Epidermal melanocyte (primary cell): ENCODE results near the gene MCF2L2.

Experiments used
- DNase-seq: peaks from one replicate; pipeline ENCODE4 v3.0.0; 2011; ENCODE audit warnings: low spot score; ENCODE audit not compliant: insufficient read length

Gene MCF2L2

GRCh38 chr3:183267140-183267539, 161.3 kb downstream of the MCF2L2 start:
- DNase-seq, result no peak

GRCh38 chr3:183266454-183266853, 162.0 kb downstream of the MCF2L2 start:
- no peak for DNase-seq

GRCh38 chr3:183265834-183266417, 162.5 kb downstream of the MCF2L2 start:
- no peak for DNase-seq

- no peak for DNase-seq
Observed at GRCh38 chr3:183265157-183265642, 163.2 kb downstream of the MCF2L2 start.

- no peak for DNase-seq
Observed at GRCh38 chr3:183264268-183264667, 164.2 kb downstream of the MCF2L2 start.

- no peak for DNase-seq
Observed at GRCh38 chr3:183262875-183263378, 165.5 kb downstream of the MCF2L2 start.

- no peak for DNase-seq
Observed at GRCh38 chr3:183261151-183261724, 167.2 kb downstream of the MCF2L2 start.

- DNase-seq, result no peak
Observed at GRCh38 chr3:183260167-183260904, 168.1 kb downstream of the MCF2L2 start.

- no peak for DNase-seq
Observed at GRCh38 chr3:183259621-183260020, 168.8 kb downstream of the MCF2L2 start.

- no peak for DNase-seq
Observed at GRCh38 chr3:183259087-183259486, 169.3 kb downstream of the MCF2L2 start.

- no peak for DNase-seq
Observed at GRCh38 chr3:183255348-183255730, 173.1 kb downstream of the MCF2L2 start.

GRCh38 chr3:183254487-183255347, 173.7 kb downstream of the MCF2L2 start:
- DNase-seq, result no peak

GRCh38 chr3:183253528-183254486, 174.6 kb downstream of the MCF2L2 start:
- DNase-seq, result peak; percentile 30

GRCh38 chr3:183252973-183253527, 175.4 kb downstream of the MCF2L2 start, which contains the start of gene B3GNT5:
B3GNT5 (plus strand) TSS chr3:183253253; CDS start chr3:183269799, 16,546 bp downstream.
- DNase-seq, result no peak

- no peak for DNase-seq
Observed at GRCh38 chr3:183252118-183252782, 176.2 kb downstream of the MCF2L2 start.

- DNase-seq, result no peak
Observed at GRCh38 chr3:183249006-183249718, 179.3 kb downstream of the MCF2L2 start.

- no peak for DNase-seq
Observed at GRCh38 chr3:183247011-183247589, 181.3 kb downstream of the MCF2L2 start.

- no peak for DNase-seq
Observed at GRCh38 chr3:183244981-183245476, 183.4 kb downstream of the MCF2L2 start.
